Tibial nerve (tissue), 4 donors: ENCODE results near the gene ZBTB48. TPM values are rescaled to one million over a fixed set of nuclear protein-coding genes. Genes with fewer than 3 reads are reported as not detected.
A peak's percentile ranks its signal among the peaks of the same experiment; 100 is the strongest.

Experiments
- DNase-seq, 2 donors: peaks; one replicate each; pipeline ENCODE4 v3.0.0-alpha.2; 2019; ENCODE audit warnings: low spot score in 2 of 2
- H3K27ac ChIP-seq, 4 donors: fragments of 200-600 bp; sonication (generic) in 3 of 4; one replicate each; pipeline ENCODE4 v1.5.1; 2017 to 2019; ENCODE audit warnings: mild to moderate bottlenecking in 1 of 4
- H3K27me3 ChIP-seq, 2 donors: fragments of 200-600 bp; sonication (generic) in 1 of 2; one replicate each; pipeline versions ENCODE4 v1.5.1 to v1.6.0; 2017 to 2019
- H3K36me3 ChIP-seq, 3 donors: fragments of 200-600 bp; sonication (generic); one replicate each; pipeline ENCODE4 v1.5.1; 2018 to 2019
- H3K4me1 ChIP-seq, 4 donors: fragments of 200-600 bp; sonication (generic) in 3 of 4; one replicate each; pipeline ENCODE4 v1.5.1; 2017 to 2019
- H3K4me3 ChIP-seq, 4 donors: fragments of 200-600 bp; sonication (generic) in 3 of 4; one replicate each; pipeline ENCODE4 v1.5.1; 2017 to 2019; ENCODE audit warnings: mild to moderate bottlenecking in 1 of 4, moderate library complexity in 1 of 4
- H3K9me3 ChIP-seq, 4 donors: fragments of 200-600 bp; sonication (generic) in 3 of 4; one replicate each; pipeline ENCODE4 v1.5.1; 2017 to 2019
- EP300 ChIP-seq, 2 donors: sonication (generic); formaldehyde crosslinking; IDR thresholded peaks; one replicate each; pipeline ENCODE4 v1.6.1; 2017; ENCODE audit warnings: antibody characterized with exemption in 2 of 2, mild to moderate bottlenecking in 1 of 2
- POLR2A ChIP-seq, 2 donors: fragments of 450-650 bp; IDR thresholded peaks; one replicate each; pipeline ENCODE4 v1.6.1; 2017; ENCODE audit warnings: antibody characterized with exemption in 2 of 2, mild to moderate bottlenecking in 2 of 2, moderate library complexity in 2 of 2
- WGBS, 2 donors: methylation state at CpG; one replicate each; pipeline ENCODE4 v1.1.5; 2018; 5-methylcytosine and 5-hydroxymethylcytosine counted together
- total RNA-seq, 4 donors: library from RNA; depleted of rRNA; stranded (reverse); fragments of >200 nt; gene quantifications; one replicate each; pipeline ENCODE4 v1.1.0, GENCODE V29; 2016
- TF ChIP-seq, protein P1 (sequence below), 5 experiments: fragments of 200-600 bp in 3 of 5; fragments of 450-650 bp in 2 of 5; sonication (generic) in 3 of 5; IDR thresholded peaks; one replicate each; pipeline ENCODE4 v1.5.1; 2016 to 2019; ENCODE audit warnings: antibody characterized with exemption in 5 of 5, mild to moderate bottlenecking in 3 of 5, moderate library complexity in 2 of 5

Gene ZBTB48
- total RNA-seq, 4 donors from 2014 or later = 27.5 to 41.1 (median 33.6) TPM

DNA sequence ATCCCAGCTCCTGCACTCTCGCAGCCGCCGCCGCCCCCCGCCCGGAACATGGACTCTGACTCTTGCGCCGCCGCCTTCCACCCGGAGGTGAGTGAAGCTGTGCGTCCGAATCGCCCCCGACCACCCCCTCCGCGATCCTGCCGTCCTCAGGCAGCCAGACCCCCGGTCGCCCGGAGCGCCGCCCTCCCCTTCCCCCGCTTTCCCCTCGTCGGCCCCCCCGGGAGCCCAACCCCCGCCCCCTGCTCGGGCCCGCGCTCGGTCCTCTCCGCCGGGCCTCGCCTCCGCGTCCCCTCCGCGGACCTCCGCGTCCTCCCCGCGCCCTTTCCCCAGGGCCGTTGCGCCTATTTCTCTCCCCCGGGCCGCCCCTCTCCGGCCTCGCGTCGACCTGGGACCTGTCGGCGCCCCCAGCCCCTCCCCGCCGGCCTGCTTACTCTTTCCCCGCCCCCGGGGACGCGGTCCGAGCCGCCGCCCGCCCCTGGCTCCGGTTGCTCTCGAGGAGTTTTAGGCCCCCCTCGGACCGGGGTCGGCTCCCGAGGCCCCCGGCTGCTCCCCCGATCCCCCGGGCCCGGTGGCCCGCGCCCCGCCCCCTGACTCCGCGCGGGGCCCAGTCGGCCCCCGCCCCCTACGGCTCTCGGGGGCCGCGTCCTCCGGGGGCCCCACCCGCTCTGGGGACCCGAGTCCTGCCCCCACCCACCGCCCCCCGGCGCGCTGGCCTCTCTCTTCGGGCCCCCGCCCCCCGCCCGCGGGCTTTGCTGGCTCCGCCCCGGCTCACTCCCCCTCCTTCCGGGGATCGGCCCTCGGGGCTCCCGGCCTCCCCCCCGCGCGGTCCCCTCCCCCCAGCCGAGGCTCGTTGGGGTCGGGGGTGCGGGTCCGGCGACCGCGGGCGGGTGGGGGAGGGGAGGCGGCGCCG, 34.5 kb downstream of the ZBTB48 start:
- 2 to 3% methylated on average over 24 to 25 of the region's 117 CpGs for WGBS, 2 donors
- DNase-seq = no peak
- Histone ChIP-seq H3K4me1 (peaks cover 0 to 49% (median 18%) of the 10 kb centered on the region in 4 donors), H3K4me3 (peak overlapping the region; percentile 92 to 100 (median 98)), H3K36me3 (peaks cover 0 to 21% (median 0%) of the 10 kb centered on the region in 3 donors), H3K9me3 (no peaks in the 10 kb centered on the region), H3K27me3 (no peaks in the 10 kb centered on the region), H3K27ac (peak overlapping the region; percentile 83 to 99 (median 95))
- TF ChIP-seq, protein P1, sequence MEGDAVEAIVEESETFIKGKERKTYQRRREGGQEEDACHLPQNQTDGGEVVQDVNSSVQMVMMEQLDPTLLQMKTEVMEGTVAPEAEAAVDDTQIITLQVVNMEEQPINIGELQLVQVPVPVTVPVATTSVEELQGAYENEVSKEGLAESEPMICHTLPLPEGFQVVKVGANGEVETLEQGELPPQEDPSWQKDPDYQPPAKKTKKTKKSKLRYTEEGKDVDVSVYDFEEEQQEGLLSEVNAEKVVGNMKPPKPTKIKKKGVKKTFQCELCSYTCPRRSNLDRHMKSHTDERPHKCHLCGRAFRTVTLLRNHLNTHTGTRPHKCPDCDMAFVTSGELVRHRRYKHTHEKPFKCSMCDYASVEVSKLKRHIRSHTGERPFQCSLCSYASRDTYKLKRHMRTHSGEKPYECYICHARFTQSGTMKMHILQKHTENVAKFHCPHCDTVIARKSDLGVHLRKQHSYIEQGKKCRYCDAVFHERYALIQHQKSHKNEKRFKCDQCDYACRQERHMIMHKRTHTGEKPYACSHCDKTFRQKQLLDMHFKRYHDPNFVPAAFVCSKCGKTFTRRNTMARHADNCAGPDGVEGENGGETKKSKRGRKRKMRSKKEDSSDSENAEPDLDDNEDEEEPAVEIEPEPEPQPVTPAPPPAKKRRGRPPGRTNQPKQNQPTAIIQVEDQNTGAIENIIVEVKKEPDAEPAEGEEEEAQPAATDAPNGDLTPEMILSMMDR (IDR thresholded peaks at IDR 0.05) = no peak
- TF ChIP-seq EP300 (IDR thresholded peaks at IDR 0.05) = no peak
- TF ChIP-seq POLR2A (IDR thresholded peaks at IDR 0.05) = no peak

DNA sequence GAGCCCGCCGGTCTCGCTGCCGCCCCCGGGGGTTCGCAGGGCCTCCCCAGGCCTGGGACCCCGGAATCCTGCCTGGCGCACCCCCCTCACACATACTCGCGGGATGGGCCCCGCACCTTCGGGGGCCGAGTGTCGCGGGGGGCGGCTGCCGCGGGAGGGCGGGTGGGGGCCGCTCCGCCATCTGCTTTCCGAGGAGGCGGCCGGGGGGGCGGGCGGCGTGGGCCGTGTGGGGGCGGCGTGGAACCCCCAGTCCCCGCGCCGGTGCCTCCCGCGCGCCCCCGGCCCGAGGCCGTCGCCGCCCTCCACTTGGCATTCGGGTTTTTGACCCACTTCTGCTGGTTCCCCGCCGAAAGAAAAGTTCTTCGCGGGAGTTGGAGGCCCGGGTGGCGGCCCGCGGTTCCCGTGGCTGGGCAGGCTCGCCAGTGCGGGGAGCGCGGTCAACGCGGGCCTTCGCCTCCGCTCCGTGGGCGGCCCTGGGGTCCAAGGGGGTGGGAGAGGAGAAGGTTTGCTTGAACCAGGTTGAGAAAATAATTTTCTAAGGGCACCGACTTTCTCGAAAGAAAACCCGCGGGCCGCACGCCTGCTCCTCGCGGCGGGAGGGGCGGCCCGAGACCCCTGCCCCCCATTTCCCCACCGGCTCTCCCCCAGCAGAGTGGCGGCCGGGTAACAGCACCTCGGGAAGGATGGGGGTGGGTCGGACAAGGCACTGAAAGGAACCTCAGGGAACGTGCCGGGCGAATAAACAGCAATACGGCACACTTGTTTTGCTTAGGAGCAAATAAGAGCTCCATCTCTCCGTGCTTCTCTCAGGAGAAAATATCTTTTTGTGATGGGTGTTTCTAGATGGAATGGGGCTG, 35.4 kb downstream of the ZBTB48 start:
- peaks cover 0 to 30% (median 0%) of the 10 kb centered on the region in 3 donors for H3K36me3 ChIP-seq
- peaks cover 0 to 40% (median 14%) of the 10 kb centered on the region in 4 donors for H3K4me1 ChIP-seq
- WGBS, 2 donors = 2 to 4% methylated on average over 29 to 39 of the region's 82 CpGs
- TF ChIP-seq EP300 (IDR thresholded peaks at IDR 0.05) (no peak), POLR2A (IDR thresholded peaks at IDR 0.05) (no peak)
- TF ChIP-seq, protein P1 (IDR thresholded peaks at IDR 0.05) = no peak
- DNase-seq = no peak
- peak overlapping the region; percentile 83 to 99 (median 95) for H3K27ac ChIP-seq
- no peaks in the 10 kb centered on the region for H3K9me3 ChIP-seq
- no peaks in the 10 kb centered on the region for H3K27me3 ChIP-seq
- H3K4me3 ChIP-seq = peak overlapping the region; percentile 92 to 100 (median 98)

DNA sequence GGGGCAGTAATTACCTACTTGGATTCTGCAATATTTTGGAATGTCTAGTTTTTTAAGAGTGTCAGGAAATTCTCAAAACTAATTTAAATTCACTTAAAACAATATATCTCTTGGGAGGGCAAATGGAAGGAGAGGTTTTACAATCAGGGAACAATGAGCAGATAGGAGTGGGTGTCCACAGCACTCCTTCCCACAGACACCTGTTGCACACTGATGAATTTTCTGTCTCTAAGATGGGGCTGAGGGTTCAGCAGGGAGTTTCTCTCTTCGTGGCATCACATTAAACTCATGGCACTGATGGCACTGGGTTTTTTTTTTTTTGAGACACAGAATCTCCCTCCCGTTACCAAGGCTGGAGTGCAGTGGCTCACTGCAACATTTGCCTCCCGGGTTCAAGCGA, 39.3 kb downstream of the ZBTB48 start:
- 90 to 92% methylated on average over 4 of the region's 4 CpGs for WGBS, 2 donors
- H3K36me3 ChIP-seq = peaks cover 0 to 66% (median 0%) of the 10 kb centered on the region in 3 donors

DNA sequence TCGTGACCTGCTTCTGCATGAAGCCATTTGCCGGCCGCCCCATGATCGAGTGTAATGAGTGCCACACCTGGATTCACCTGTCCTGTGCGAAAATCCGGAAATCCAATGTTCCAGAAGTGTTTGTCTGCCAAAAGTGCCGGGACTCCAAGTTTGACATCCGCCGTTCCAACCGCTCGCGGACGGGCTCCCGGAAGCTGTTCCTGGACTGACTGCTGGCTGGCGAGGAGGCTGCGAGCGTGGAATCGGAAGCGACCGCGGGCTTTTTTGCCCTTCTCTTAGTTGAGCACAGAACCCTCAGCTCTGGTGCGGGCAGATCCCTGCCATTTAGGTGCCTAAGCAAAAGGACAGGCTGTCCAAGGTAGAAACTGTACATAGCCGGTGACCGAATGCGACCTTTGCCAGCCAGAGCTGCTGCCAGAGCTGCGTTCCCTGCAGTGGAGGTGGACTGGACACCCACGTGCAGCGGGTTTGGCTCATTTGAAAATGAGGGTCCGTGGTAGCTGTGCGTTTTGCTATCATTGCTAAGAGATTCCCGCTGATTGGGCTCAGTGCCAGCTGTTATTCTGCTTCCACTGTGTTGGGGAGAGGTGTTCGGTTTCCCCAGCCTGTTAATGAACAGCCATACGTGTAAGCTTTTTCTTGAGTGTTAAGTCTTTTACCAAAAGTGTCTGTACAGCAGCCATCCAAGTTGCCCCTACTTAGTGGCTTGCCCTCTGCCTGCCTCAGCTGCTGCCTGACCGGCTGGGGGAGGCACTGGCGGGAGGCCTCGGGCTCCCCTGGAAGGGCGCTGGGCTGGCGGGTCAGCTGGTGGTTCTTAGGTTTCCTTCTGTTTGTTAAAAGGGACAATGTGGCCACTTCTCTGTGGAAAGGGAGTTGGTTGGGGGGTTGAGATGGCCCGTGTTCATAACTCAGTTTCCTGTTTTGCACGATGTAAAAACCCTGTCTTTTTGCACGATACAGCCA, 41.9 kb downstream of the ZBTB48 start:
- Histone ChIP-seq H3K27me3 (no peaks in the 10 kb centered on the region), H3K4me3 (no peak overlapping the region), H3K27ac (no peak overlapping the region), H3K4me1 (peaks cover 0 to 22% (median 10%) of the 10 kb centered on the region in 4 donors), H3K9me3 (no peaks in the 10 kb centered on the region), H3K36me3 (peaks cover 0 to 67% (median 0%) of the 10 kb centered on the region in 3 donors)
- no peak for DNase-seq
- WGBS, 2 donors = 86 to 88% methylated on average over 40 to 41 of the region's 41 CpGs
- no peak for TF ChIP-seq POLR2A (IDR thresholded peaks at IDR 0.05)
- no peak for TF ChIP-seq EP300 (IDR thresholded peaks at IDR 0.05)
- TF ChIP-seq, protein P1 (IDR thresholded peaks at IDR 0.05) = no peak

More for the DNA sequence above, 39.3 kb downstream of the ZBTB48 start:
- TF ChIP-seq POLR2A (IDR thresholded peaks at IDR 0.05) = no peak
- TF ChIP-seq, protein P1 (IDR thresholded peaks at IDR 0.05) = no peak
- no peak for TF ChIP-seq EP300 (IDR thresholded peaks at IDR 0.05)
- Histone ChIP-seq H3K9me3 (no peaks in the 10 kb centered on the region), H3K27me3 (no peaks in the 10 kb centered on the region), H3K27ac (no peak overlapping the region), H3K4me3 (no peak overlapping the region), H3K4me1 (peaks cover 0 to 20% (median 5%) of the 10 kb centered on the region in 4 donors)
- DNase-seq = no peak
